Measurements from ENCODE around the gene GADD45G. TPM values are rescaled to one million over a fixed set of nuclear protein-coding genes. Genes with fewer than 3 reads are reported as not detected.

Gene GADD45G
- total and polyA plus RNA-seq, 10 of the 15 experiments (the other 5 are each of a cell fraction or from before 2014, with no cell fraction given), result 0.07 to 1.00 (median 0.29) TPM; not detected in 4

GRCh38 chr9:89637787-89638186 lies 33.0 kb downstream of the GADD45G start (continued):
- TF ChIP-seq, protein P1, sequence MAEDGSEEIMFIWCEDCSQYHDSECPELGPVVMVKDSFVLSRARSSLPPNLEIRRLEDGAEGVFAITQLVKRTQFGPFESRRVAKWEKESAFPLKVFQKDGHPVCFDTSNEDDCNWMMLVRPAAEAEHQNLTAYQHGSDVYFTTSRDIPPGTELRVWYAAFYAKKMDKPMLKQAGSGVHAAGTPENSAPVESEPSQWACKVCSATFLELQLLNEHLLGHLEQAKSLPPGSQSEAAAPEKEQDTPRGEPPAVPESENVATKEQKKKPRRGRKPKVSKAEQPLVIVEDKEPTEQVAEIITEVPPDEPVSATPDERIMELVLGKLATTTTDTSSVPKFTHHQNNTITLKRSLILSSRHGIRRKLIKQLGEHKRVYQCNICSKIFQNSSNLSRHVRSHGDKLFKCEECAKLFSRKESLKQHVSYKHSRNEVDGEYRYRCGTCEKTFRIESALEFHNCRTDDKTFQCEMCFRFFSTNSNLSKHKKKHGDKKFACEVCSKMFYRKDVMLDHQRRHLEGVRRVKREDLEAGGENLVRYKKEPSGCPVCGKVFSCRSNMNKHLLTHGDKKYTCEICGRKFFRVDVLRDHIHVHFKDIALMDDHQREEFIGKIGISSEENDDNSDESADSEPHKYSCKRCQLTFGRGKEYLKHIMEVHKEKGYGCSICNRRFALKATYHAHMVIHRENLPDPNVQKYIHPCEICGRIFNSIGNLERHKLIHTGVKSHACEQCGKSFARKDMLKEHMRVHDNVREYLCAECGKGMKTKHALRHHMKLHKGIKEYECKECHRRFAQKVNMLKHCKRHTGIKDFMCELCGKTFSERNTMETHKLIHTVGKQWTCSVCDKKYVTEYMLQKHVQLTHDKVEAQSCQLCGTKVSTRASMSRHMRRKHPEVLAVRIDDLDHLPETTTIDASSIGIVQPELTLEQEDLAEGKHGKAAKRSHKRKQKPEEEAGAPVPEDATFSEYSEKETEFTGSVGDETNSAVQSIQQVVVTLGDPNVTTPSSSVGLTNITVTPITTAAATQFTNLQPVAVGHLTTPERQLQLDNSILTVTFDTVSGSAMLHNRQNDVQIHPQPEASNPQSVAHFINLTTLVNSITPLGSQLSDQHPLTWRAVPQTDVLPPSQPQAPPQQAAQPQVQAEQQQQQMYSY (CRISPR knock-in tag; IDR thresholded peaks at IDR 0.05), result no peak
- no peak for TF ChIP-seq ATF7 (IDR thresholded peaks at IDR 0.05; ENCODE audit: low read depth)
- no peak for TF ChIP-seq SP1 (IDR thresholded peaks at IDR 0.05; ENCODE audit: low read depth, low read length)
- TF ChIP-seq ZNF217 (IDR thresholded peaks at IDR 0.05), result no peak
- no peak for TF ChIP-seq RELA (IDR thresholded peaks at IDR 0.05; ENCODE audit: borderline replicate concordance, partially characterized antibody)
- no peak for TF ChIP-seq BACH1 (IDR thresholded peaks at IDR 0.05; ENCODE audit: borderline replicate concordance)
- no peak for TF ChIP-seq HDAC2 (IDR thresholded peaks at IDR 0.05)
- no peak for TF ChIP-seq ZSCAN29 (IDR thresholded peaks at IDR 0.05)
- TF ChIP-seq, protein P2, sequence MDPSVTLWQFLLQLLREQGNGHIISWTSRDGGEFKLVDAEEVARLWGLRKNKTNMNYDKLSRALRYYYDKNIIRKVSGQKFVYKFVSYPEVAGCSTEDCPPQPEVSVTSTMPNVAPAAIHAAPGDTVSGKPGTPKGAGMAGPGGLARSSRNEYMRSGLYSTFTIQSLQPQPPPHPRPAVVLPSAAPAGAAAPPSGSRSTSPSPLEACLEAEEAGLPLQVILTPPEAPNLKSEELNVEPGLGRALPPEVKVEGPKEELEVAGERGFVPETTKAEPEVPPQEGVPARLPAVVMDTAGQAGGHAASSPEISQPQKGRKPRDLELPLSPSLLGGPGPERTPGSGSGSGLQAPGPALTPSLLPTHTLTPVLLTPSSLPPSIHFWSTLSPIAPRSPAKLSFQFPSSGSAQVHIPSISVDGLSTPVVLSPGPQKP (IDR thresholded peaks at IDR 0.05; ENCODE audit: low read depth, low read length), result no peak
- TF ChIP-seq BMI1 (IDR thresholded peaks at IDR 0.05; ENCODE audit: borderline replicate concordance), result no peak

Data from GM12878 (cell line).